CD1c-positive myeloid dendritic cell (primary cell): ENCODE data around the gene KIF15.
A peak's percentile ranks its signal among the peaks of the same experiment; 100 is the strongest.
"Not testable (repeated sequence)": the region's sequence is repeated elsewhere in the genome, so short reads cannot be mapped to it uniquely, and the experiment has no call there.

Experiments used
- DNase-seq: peaks from one replicate; pipeline ENCODE4 v3.0.0-alpha.2; 2016; ENCODE audit errors: extremely low spot score

The KIF15 gene

GRCh38 chr3:44821206-44821605, 59.6 kb downstream of the KIF15 start:
- DNase-seq = not testable (repeated sequence)

DNA sequence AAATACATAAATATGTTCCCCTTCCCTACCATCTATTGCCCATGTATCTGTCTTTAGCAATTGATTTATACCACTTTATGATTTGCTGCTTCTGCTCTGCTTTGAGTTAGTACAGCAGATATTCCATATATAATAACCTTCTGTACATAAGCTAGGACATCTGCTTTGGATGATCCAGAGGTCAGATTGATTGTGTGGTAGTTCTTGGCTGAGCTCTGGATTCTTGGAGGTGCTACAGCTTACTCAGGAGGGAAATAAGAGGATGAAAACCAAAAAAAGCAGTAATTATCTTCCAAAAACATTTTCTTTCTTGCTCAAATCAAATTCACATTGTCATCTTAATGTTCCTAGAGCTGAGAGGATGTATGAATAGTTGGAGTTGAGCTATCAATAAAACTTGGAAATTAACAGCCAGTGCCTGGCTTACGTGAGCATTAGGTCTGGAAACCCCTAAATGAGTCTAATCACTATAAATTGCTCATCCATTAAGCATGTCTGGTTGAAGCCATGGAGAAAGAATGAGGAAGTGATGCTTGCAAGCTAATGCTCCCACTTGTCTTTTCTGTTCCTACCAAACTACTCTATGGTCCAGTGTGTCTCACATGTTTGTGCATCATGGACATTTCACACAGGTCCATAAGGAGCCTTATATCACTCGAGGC, 63.8 kb downstream of the KIF15 start:
- DNase-seq = no peak

- no peak for DNase-seq
These were observed 65.6 kb downstream of the KIF15 start for GRCh38 chr3:44827196-44827595.

DNA sequence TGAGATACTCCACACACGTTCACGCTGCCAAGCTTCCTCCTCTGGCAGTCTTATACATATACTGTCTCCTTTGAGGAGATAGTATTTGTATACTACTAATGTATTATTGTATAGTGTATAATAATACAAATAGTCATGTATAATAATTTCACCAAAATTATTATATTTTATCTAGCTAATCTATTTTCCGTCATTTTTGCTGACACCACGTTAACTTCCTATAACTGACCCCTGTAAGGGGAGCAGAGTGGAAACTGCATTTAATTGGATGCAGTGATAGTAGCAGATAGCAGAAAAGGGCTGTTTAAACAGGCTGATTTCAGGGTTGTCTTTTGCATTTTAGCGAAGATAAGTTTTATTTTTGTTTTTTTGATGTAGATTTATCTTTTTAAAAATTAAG, 69.6 kb downstream of the KIF15 start:
- DNase-seq = no peak

DNA sequence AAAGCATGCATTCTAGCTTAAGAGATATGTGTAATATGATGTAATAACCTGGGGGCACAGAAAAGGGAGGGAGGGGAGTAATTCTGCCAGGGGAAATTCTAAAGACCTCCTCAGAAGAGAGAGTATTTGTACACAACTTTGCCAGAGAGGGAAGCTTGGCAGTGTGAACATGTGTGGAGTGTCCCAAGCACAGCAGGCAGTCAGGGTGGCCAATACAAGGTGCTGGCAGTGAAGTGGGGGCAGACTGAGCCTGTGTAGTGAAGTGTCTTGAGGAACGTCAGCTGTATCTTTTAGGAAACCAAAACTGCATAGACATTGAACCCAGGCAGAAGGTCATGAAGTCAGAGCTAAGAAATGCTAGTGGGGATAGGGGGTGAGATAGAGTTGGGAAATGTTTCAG, 70.4 kb downstream of the KIF15 start:
- no peak for DNase-seq

DNA sequence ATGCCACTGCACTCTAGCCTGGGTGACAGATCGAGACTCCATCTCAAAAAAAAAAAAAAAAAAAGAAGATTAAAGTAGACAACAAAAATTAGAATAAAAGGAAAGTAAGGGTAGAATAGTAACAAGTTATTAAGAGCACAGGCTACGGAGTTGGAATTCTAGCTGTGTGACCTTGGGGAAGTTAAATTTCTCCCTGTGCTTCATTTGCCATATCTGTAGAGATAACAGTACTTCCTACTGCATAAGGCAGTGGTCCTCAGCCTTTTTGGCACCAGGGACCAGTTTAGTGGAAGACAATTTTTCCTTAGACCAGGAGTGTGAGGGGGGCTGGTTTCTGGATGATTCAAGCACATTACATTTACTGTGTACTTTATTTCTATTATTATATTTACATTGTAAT, 71.4 kb downstream of the KIF15 start:
- DNase-seq = no peak

DNA sequence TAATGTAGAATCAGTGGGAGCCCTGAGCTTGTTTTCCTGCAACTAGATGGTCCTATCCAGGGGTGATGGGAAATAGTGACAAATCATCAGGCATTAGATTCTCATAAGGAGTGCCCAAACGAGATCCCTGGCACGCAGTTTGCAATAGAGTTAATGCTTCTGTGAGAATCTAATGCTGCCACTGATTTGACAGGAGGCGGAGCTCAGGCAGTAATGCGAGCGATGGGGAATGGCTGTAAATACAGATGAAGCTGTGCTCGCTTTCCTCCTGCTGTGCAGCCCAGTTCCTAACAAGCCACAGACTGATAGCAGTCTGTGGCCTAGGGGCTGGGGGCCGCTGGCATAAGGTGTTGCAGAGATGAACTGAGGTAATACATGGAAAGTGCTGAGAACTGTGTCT, 71.8 kb downstream of the KIF15 start:
- DNase-seq = no peak

- DNase-seq = no peak
These were observed 74.1 kb downstream of the KIF15 start for GRCh38 chr3:44835684-44836083.

DNA sequence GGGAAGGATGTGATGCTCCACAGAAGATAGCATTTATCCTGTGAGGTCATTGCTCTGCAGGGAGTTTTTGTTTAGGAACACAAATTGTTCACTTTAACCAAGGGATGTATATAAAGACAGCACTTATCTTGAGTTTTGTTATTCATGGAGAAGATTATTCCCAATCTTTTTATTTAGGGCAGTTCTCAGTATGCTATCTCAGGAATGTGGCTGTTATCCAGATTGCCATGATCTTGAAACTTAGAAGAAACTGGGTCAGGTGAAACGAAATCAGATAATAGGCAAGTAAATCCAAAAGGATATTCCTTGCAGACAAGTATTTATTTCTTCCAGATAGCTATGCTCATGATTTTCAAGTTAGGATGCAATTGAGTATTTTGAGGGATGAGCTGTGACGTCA, 80.8 kb downstream of the KIF15 start:
- DNase-seq = no peak

DNA sequence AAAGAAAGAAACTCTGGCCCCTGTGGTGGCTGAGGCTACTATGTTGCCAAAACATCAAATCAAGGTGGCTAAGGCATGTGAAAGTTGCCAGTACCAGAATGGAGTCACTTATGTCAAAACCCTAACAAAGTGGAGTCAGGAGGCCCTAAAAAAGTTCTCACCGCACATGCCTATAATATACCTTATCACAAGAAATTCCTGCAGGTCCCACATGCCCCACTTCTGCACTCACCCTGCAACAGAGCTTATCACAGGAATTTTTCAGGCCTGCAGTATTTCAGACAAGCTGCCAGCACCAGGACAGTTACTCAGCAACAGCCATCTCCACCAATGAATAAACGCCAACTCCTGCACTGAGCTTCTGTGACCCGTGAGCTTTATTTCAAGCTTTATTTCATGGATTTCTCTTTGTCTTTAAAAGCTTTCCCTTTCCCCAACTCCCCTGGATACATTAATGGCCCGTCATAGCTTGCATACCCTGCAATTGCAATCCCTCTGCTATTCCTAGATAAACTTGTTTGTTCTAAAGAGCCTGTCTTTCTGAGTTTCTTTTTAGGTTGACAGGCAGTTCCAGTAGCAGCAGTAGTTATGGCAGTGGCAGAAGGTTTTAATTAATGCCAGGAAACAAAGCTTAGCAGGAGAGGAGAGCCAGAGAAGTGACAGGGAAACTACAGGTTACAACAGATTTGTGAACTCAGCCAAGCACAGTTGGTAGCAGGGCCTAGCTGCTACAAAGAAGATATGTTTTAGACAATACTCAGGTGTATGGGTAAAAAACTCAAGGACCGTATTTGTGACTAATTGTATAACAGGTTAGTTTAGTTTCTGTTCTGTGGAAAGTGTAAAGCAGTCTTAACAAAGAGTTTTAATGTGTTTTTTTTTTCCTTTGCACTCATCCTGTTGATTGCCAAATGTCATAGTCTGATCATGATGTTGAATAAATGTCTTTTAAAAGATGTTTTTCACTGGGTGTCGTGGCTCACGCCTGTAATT, 84.2 kb downstream of the KIF15 start:
- no peak for DNase-seq

DNA sequence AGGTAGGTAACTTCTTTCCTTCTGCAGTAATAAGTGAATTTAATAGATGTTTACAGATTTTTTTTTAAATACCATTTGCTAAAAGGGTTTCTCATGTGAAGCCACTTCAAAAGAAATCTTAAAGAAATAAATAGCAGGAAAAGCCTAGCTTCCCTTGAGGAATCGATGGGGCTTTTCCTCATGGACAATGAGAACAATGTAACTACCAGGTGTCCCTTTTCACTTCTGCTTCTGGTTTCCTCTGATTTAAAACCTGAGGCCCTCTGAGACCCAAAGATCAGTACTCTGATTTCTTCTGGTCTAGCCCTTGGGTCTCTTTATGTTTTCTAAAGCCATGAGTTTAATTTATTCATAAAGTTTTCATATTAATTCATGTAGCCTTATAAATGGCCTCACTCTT, 87.0 kb downstream of the KIF15 start:
- no peak for DNase-seq

- not testable (repeated sequence) for DNase-seq
These were observed 95.1 kb downstream of the KIF15 start for GRCh38 chr3:44856663-44857062.

DNA sequence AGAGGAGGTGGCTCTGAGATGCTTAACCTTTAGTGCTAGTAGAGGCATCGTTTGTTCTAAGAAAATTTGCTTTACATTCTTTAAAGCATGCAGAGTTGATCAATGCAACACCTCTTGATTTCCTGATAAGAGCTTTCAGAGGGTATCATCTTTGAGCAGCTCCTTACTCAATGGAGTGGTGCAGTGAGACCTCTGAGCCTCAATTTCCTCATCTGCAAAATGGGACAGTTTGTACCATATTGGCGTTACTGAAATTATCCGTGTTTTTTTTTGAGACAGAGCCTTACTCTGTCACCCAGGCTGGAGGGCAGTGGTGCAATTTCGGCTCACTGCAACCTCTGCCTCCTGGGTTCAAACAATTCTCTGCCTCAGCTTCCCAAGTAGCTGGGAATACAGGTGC, 98.5 kb downstream of the KIF15 start:
- DNase-seq = no peak

- DNase-seq = peak; percentile 95
These were observed 100.0 kb downstream of the KIF15 start, which contains the start of gene TMEM42 for GRCh38 chr3:44861412-44862225. Gene TMEM42, plus strand, starts transcription at chr3:44861912. Its CDS starts 13 bp downstream, at chr3:44861925.

DNA sequence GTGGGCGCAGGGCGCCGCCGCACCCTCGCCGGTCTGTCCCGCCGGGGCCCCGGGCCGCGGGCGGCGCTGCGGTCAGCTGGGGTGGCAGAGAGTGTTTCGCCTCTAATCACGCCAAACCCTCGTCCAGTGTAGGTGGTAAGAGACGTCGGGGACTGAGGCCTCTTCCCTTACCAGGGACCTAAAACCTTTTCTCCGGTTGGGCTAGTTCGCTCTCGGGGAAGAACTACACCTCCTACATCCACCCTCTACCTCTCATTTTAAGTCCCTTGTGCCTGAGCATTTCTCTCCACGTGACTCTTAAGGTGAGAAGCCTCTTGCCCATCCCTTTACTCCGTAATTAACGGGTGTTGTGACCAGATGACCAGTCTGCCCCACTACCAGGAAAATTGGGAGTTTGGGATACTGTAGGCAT, 100.6 kb downstream of the KIF15 start:
- DNase-seq = no peak

DNA sequence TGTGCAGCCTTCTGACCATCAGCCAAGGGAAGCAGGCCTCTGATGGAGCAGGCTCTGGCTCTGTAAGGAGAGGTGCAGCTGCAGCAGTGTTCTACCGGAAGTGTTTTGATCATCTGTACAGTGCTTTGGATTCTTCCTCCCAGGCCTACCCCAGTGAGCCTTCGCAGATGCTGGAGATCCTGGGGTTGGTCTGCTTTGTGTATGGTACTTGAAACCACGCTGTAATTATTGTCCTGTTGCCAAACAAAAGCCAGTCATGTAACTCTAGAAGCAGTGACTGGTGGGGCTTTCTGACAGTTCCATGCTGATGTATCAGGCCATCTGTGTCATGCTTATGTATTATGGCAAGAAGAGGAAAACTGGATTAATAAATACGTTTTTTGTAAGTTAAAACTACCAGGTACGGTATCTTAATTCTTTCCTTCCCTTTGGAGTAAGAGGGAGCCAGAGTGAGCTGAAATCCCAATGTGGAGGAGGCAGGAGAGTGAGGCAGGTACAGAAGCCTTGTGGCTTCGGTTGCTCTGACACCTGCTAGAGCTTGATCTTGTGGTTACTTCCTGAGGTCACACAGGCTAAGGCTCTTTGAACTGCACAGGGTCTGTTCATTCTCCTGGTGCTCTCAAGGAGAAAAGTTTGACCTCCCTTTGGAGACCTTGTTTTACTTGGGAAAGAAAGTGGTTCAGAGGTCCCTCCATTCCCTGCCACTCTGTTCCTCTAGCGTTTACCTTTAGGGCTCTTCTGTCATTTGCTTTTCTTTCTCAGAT, 103.9 kb downstream of the KIF15 start:
- no peak for DNase-seq

GRCh38 chr3:44867421-44868111, 106.0 kb downstream of the KIF15 start:
- no peak for DNase-seq

DNA sequence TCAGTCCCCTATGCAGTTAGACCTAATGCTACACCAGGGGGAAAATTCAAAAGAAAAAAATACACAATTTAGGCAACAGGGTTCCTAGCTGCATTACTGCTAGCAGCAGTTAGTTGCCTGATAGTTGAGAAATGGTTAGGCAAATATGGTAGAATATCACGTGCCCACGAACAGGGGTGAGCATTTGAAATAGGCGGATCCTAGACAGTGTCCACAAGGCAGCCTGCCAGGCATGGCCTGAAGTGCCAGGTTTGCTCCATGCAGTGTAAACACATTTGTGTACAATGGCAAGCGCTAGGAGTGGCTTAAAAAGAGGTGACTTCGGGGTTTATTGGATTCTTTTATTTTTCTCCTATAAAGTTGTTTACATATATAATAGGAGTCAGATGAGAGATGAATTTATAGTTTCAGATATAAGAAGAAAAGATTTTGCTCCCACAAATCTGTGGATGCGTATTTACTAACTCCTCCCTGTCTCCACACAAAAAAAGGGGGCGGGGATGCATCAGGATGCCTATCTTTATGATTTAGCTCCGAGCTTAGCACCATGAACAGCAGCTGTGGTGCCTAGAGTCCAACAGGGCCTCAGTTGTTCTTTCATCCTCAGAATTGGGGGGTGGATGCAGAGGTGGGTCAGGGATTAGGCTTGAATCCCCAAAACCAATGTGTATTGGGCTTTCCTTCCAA, 108.9 kb downstream of the KIF15 start:
- DNase-seq = no peak

DNA sequence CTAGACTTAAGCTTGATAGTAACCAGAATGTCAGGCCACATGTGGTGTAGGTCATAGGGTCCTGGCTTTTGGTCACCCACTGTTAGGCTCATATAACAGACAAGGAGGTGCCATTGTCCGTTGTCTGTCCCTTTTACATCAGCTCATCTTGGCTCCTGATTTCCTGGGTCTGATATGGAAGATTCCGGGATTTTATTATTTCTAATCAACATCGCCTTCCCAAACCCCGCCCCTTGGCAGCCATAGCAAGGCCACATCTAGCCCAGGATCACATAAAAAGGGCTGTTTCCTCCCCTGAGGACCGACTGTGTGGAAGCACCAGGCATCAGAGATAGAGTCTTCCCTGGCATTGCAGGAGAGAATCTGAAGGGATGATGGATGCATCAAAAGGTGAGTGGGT, 112.7 kb downstream of the KIF15 start, which contains the start of gene TGM4:
Gene TGM4 (plus strand): TSS at position 301 of the 400 bp plus-strand sequence. CDS start 71 bp downstream, at position 372.
- no peak for DNase-seq

GRCh38 chr3:44875596-44875995, 114.0 kb downstream of the KIF15 start:
- no peak for DNase-seq
